SK-N-SH (cell line): ENCODE results near the gene NUDT19. TPM values are rescaled to one million over a fixed set of nuclear protein-coding genes. Genes with fewer than 3 reads are reported as not detected.

Experiments
- CTCF ChIA-PET: fragments of 300-600, 350-600 bp; formaldehyde crosslinking; extraction: SDS; loops from one replicate; lab custom pipeline; 2021; lab: Yijun Ruan, JAX
- POLR2A ChIA-PET: fragments of 350-600 bp; sonication (Branson Sonifier 250); formaldehyde crosslinking; extraction: SDS; loops from one replicate; lab custom pipeline; 2020; ENCODE audit warnings: antibody characterized with exemption, inconsistent platforms; lab: Yijun Ruan, JAX
- DNase-seq: peaks from one replicate; pipeline ENCODE4 v3.0.0; 2012
- H2AFZ ChIP-seq: fragments of 200-600 bp; sonication (generic); 2 replicates; pipeline ENCODE4 v1.8.1; 2016; ENCODE audit warnings: antibody characterized with exemption, mild to moderate bottlenecking, low read depth
- H3F3A ChIP-seq: fragments of 200-600 bp; sonication (generic); replicated peaks from 2 replicates; pipeline ENCODE3; 2016; ENCODE audit warnings: antibody characterized with exemption, mild to moderate bottlenecking; ENCODE audit not compliant: insufficient read depth
- H3K27ac ChIP-seq, 2 experiments: fragments of 200-500 bp in 1 of 2; fragments of 200-600 bp in 1 of 2; sonication (Bioruptor generic) in 1 of 2; sonication (generic), shearing (Covaris generic) in 1 of 2; 2 replicates each; pipeline versions ENCODE4 v1.5.1 to v1.6.1; 2014 to 2016; ENCODE audit warnings: low read depth in 2 of 2, inconsistent platforms in 1 of 2, low read length in 1 of 2, mild to moderate bottlenecking in 1 of 2, mixed read lengths in 1 of 2
- H3K27me3 ChIP-seq: fragments of 200-600 bp; sonication (generic), shearing (Covaris generic); 2 replicates; pipeline ENCODE4 v1.6.1; 2016; ENCODE audit warnings: mixed run types; ENCODE audit not compliant: insufficient read depth
- H3K36me3 ChIP-seq, 2 experiments: fragments of 200-500 bp in 1 of 2; fragments of 200-600 bp in 1 of 2; sonication (Bioruptor generic) in 1 of 2; sonication (generic) in 1 of 2; replicated peaks in 1 of 2; 2 replicates each; pipeline versions ENCODE3 to v1.5.1; 2014 to 2016; ENCODE audit warnings: low read length in 1 of 2, mild to moderate bottlenecking in 1 of 2; ENCODE audit not compliant: insufficient read depth in 2 of 2, control insufficient read depth in 1 of 2
- H3K4me1 ChIP-seq, 2 experiments: fragments of 200-500 bp in 1 of 2; fragments of 200-600 bp in 1 of 2; sonication (Bioruptor generic) in 1 of 2; sonication (generic), shearing (Covaris generic) in 1 of 2; 2 replicates each; pipeline versions ENCODE4 v1.5.1 to v1.6.1; 2014 to 2016; ENCODE audit warnings: low read depth in 1 of 2, low read length in 1 of 2, mixed run types in 1 of 2; ENCODE audit not compliant: insufficient read depth in 2 of 2, control insufficient read depth in 1 of 2
- H3K4me2 ChIP-seq: fragments of 200-600 bp; sonication (generic), shearing (Covaris generic); 2 replicates; pipeline ENCODE4 v1.6.1; 2017; ENCODE audit warnings: mixed run types
- H3K4me3 ChIP-seq, 2 experiments: fragments of 200-500 bp in 1 of 2; fragments of 200-600 bp in 1 of 2; sonication (Bioruptor generic) in 1 of 2; sonication (generic), shearing (Covaris generic) in 1 of 2; 2 replicates each; pipeline versions ENCODE4 v1.5.1 to v1.8.1; 2014 to 2016; ENCODE audit warnings: low read depth in 2 of 2, inconsistent platforms in 1 of 2, low read length in 1 of 2, mild to moderate bottlenecking in 1 of 2, mixed read lengths in 1 of 2, moderate library complexity in 1 of 2
- H3K79me2 ChIP-seq: fragments of 200-600 bp; sonication (generic); 2 replicates; pipeline ENCODE4 v1.8.1; 2017; ENCODE audit warnings: mild to moderate bottlenecking; ENCODE audit not compliant: insufficient read depth
- H3K9ac ChIP-seq: fragments of 200-600 bp; sonication (generic); 2 replicates; pipeline ENCODE4 v1.6.1; 2017; ENCODE audit warnings: mixed run types
- H3K9me2 ChIP-seq: fragments of 200-600 bp; sonication (generic); 2 replicates; pipeline ENCODE4 v1.6.1; 2017; ENCODE audit warnings: mixed run types
- H3K9me3 ChIP-seq: fragments of 200-600 bp; sonication (generic); 2 replicates; pipeline ENCODE4 v1.6.1; 2017; ENCODE audit warnings: mixed run types, mild to moderate bottlenecking, moderate library complexity
- H4K20me1 ChIP-seq: fragments of 200-600 bp; sonication (generic); 2 replicates; pipeline ENCODE4 v1.6.1; 2017; ENCODE audit warnings: mild to moderate bottlenecking, mixed run types; ENCODE audit not compliant: insufficient read depth
- CHD2 ChIP-seq: fragments of 150-350 bp; IDR thresholded peaks from 2 replicates; pipeline ENCODE4 v1.6.1; 2018; ENCODE audit warnings: low read length; ENCODE audit not compliant: partially characterized antibody
- EZH2phosphoT487 ChIP-seq: fragments of 200-600 bp; sonication (generic); IDR thresholded peaks from 2 replicates; pipeline ENCODE4 v1.6.1; 2017; ENCODE audit warnings: low read depth, mixed run types, mild to moderate bottlenecking, antibody characterized with exemption, moderate library complexity, borderline replicate concordance
- FOSL2 ChIP-seq: IDR thresholded peaks from 2 replicates; pipeline ENCODE4 v1.4.0; 2012; ENCODE audit warnings: low read depth, mild to moderate bottlenecking, moderate library complexity, borderline replicate concordance
- FOXJ3 ChIP-seq: sonication (generic); formaldehyde crosslinking; IDR thresholded peaks from 2 replicates; pipeline ENCODE4 v1.5.1; 2020; ENCODE audit warnings: mild to moderate bottlenecking, missing genetic modification reagents
- FOXM1 ChIP-seq: IDR thresholded peaks from 2 replicates; pipeline ENCODE4 v1.4.0; 2012; ENCODE audit warnings: low read depth, mild to moderate bottlenecking
- GATA2 ChIP-seq: sonication (generic); formaldehyde crosslinking; IDR thresholded peaks from 2 replicates; pipeline ENCODE4 v1.5.0; 2020; ENCODE audit warnings: mild to moderate bottlenecking, missing genetic modification reagents
- MXI1 ChIP-seq: IDR thresholded peaks from 2 replicates; pipeline ENCODE4 v1.6.1; 2012; ENCODE audit warnings: mild to moderate bottlenecking, low read depth, low read length, improper control_type of control experiment
- NFIC ChIP-seq: IDR thresholded peaks from 2 replicates; pipeline ENCODE4 v1.4.0; 2012; ENCODE audit warnings: borderline replicate concordance
- NRF1 ChIP-seq: IDR thresholded peaks from 2 replicates; pipeline ENCODE4 v1.6.1; 2012; ENCODE audit warnings: low read depth, mild to moderate bottlenecking, low read length
- POLR2AphosphoS5 ChIP-seq: IDR thresholded peaks from 2 replicates; pipeline ENCODE4 v1.6.1; 2012; ENCODE audit warnings: low read depth, low read length
- RCOR1 ChIP-seq: fragments of 150-350 bp; IDR thresholded peaks from 2 replicates; pipeline ENCODE4 v1.6.1; 2017; ENCODE audit warnings: antibody characterized with exemption, low read length
- REST ChIP-seq: IDR thresholded peaks from 2 replicates; pipeline ENCODE4 v1.6.1; 2012; ENCODE audit warnings: mild to moderate bottlenecking, low read depth, low read length, moderate library complexity
- RFX5 ChIP-seq: IDR thresholded peaks from 2 replicates; pipeline ENCODE4 v1.6.1; 2012; ENCODE audit warnings: mild to moderate bottlenecking, improper control_type of control experiment, low read length
- SIN3A ChIP-seq: IDR thresholded peaks from 2 replicates; pipeline ENCODE4 v1.6.1; 2012; ENCODE audit warnings: low read depth, mild to moderate bottlenecking, low read length, moderate library complexity, borderline replicate concordance
- TAF1 ChIP-seq: IDR thresholded peaks from 2 replicates; pipeline ENCODE4 v1.6.1; 2012; ENCODE audit warnings: low read depth, mild to moderate bottlenecking, low read length, moderate library complexity, borderline replicate concordance
- TEAD4 ChIP-seq: IDR thresholded peaks from 2 replicates; pipeline ENCODE4 v1.4.0; 2012; ENCODE audit warnings: mild to moderate bottlenecking, borderline replicate concordance; ENCODE audit not compliant: insufficient read depth
- USF1 ChIP-seq: IDR thresholded peaks from 2 replicates; pipeline ENCODE4 v1.4.0; 2012; ENCODE audit warnings: low read depth, borderline replicate concordance
- YY1 ChIP-seq: IDR thresholded peaks from 2 replicates; pipeline ENCODE4 v1.4.0; 2012; ENCODE audit warnings: low read depth, mild to moderate bottlenecking
- WGBS: methylation state at CpG from one replicate; pipeline ENCODE4 v1.1.6; 2017; ENCODE audit warnings: low lambda C conversion rate; 5-methylcytosine and 5-hydroxymethylcytosine counted together
- polyA plus RNA-seq, 3 experiments: library from polyadenylated mRNA; depleted of rRNA; stranded (reverse); fragments of >200 nt; gene quantifications; 2 replicates each; pipeline ENCODE4 v1.2.3, GENCODE V29; 2012
- TF ChIP-seq, protein P1 (sequence below): fragments of 200-600 bp; sonication (generic); IDR thresholded peaks from 2 replicates; pipeline ENCODE4 v1.6.1; 2017; ENCODE audit warnings: antibody characterized with exemption, mild to moderate bottlenecking, moderate library complexity
- TF ChIP-seq, protein P2 (sequence below): fragments of 150-350 bp; IDR thresholded peaks from 2 replicates; pipeline ENCODE4 v1.6.1; 2017; ENCODE audit warnings: antibody characterized with exemption, low read length, low read depth, borderline replicate concordance

NUDT19 gene
- polyA plus RNA-seq, 1 of the 3 experiments (the other 2 are of a cell fraction) = 6.2 TPM

- no peak for DNase-seq
- Histone ChIP-seq H3K9me2 (no peaks in the 10 kb centered on the region), H3K4me3 (no peak overlapping the region), H4K20me1 (peaks cover 24% of the 10 kb centered on the region), H3K4me2 (no peak overlapping the region), H3K9ac (no peak overlapping the region), H3K4me1 (peaks cover 0 to 21% of the 10 kb centered on the region in 2 experiments; a peak in 2 of 4 replicates), H3F3A (peaks cover 3% of the 10 kb centered on the region), H3K36me3 (no peaks in the 10 kb centered on the region), H3K79me2 (peaks cover 29% of the 10 kb centered on the region), H2AFZ (no peak overlapping the region), H3K27ac (no peak overlapping the region), H3K27me3 (peaks cover 9% of the 10 kb centered on the region), H3K9me3 (no peaks in the 10 kb centered on the region)
- WGBS = 68% methylated on average over 20 of the region's 33 CpGs
- POLR2A ChIA-PET = interaction anchor here (0.9 kb wide), 1 partner anchor 15 kb away, joined by 6 read pairs; the partner anchor contains the start of gene NUDT19
- CTCF ChIA-PET = interaction anchor here (0.8 to 2.1 kb wide), 3 partner anchors 14 to 95 kb away, joined by 3 to 8 read pairs (median 6); partner anchors contain the start of genes NUDT19 and PDCD5
- TF ChIP-seq TAF1 (no peak), YY1 (no peak), RCOR1 (no peak), REST (no peak), NFIC (no peak), RFX5 (no peak), EZH2phosphoT487 (no peak)
- TF ChIP-seq, protein P1, sequence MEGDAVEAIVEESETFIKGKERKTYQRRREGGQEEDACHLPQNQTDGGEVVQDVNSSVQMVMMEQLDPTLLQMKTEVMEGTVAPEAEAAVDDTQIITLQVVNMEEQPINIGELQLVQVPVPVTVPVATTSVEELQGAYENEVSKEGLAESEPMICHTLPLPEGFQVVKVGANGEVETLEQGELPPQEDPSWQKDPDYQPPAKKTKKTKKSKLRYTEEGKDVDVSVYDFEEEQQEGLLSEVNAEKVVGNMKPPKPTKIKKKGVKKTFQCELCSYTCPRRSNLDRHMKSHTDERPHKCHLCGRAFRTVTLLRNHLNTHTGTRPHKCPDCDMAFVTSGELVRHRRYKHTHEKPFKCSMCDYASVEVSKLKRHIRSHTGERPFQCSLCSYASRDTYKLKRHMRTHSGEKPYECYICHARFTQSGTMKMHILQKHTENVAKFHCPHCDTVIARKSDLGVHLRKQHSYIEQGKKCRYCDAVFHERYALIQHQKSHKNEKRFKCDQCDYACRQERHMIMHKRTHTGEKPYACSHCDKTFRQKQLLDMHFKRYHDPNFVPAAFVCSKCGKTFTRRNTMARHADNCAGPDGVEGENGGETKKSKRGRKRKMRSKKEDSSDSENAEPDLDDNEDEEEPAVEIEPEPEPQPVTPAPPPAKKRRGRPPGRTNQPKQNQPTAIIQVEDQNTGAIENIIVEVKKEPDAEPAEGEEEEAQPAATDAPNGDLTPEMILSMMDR = no peak
Observed at GRCh38 chr19:32676895-32677359, 14.7 kb upstream of the NUDT19 start.

- Histone ChIP-seq H3K4me3 (no peak overlapping the region), H3K79me2 (peaks cover 22% of the 10 kb centered on the region), H3K36me3 (no peaks in the 10 kb centered on the region), H3K27me3 (peaks cover 9% of the 10 kb centered on the region), H2AFZ (no peak overlapping the region), H3K4me2 (no peak overlapping the region), H3F3A (peaks cover 3% of the 10 kb centered on the region), H3K9ac (no peak overlapping the region), H3K27ac (no peak overlapping the region), H3K9me3 (no peaks in the 10 kb centered on the region), H3K9me2 (no peaks in the 10 kb centered on the region), H3K4me1 (peaks cover 0 to 21% of the 10 kb centered on the region in 2 experiments; a peak in 2 of 4 replicates), H4K20me1 (peaks cover 17% of the 10 kb centered on the region)
- WGBS = 77% methylated on average over 9 of the region's 9 CpGs
- no peak for DNase-seq
- POLR2A ChIA-PET = no interaction called here
- TF ChIP-seq POLR2AphosphoS5 = no peak
- TF ChIP-seq YY1 = no peak
- TF ChIP-seq TEAD4 = no peak
- TF ChIP-seq FOXJ3 (CRISPR knock-in tag) = no peak
- no peak for TF ChIP-seq FOSL2
- no peak for TF ChIP-seq FOXM1
- TF ChIP-seq RCOR1 = no peak
- TF ChIP-seq MXI1 = no peak
- no peak for TF ChIP-seq USF1
- TF ChIP-seq NRF1 = no peak
- TF ChIP-seq CHD2 = no peak
- TF ChIP-seq, protein P2, sequence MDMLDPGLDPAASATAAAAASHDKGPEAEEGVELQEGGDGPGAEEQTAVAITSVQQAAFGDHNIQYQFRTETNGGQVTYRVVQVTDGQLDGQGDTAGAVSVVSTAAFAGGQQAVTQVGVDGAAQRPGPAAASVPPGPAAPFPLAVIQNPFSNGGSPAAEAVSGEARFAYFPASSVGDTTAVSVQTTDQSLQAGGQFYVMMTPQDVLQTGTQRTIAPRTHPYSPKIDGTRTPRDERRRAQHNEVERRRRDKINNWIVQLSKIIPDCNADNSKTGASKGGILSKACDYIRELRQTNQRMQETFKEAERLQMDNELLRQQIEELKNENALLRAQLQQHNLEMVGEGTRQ = no peak
- TF ChIP-seq SIN3A = no peak
- TF ChIP-seq GATA2 = no peak
- no peak for TF ChIP-seq NFIC
- CTCF ChIA-PET = interaction anchor here (1.4 kb wide), 1 partner anchor 12 kb away, joined by 3 read pairs; no protein-coding TSS in a partner anchor
Observed at GRCh38 chr19:32677657-32678056, 14.0 kb upstream of the NUDT19 start.
